ENCODE data around the gene EPB41L3.

The EPB41L3 gene

DNA sequence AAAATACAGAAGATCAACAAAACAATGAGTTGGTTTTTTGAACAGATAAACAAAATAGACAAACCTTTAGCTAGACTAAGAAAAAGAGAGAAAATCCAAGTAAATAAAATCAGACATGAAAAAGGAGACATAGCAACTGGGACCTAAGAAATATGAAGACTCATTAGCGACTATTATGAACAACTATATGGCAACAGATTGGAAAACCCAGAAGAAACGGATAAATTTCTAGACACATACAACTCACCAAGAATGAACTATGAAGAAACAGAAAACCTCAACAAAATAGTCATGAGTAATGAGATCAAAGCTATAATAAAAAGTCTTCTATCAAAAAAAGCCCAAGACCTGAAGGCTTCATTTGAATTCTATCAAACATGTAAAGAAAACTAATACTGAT is 59.3 kb downstream of the EPB41L3 start:
- TF ChIP-seq, protein P1, sequence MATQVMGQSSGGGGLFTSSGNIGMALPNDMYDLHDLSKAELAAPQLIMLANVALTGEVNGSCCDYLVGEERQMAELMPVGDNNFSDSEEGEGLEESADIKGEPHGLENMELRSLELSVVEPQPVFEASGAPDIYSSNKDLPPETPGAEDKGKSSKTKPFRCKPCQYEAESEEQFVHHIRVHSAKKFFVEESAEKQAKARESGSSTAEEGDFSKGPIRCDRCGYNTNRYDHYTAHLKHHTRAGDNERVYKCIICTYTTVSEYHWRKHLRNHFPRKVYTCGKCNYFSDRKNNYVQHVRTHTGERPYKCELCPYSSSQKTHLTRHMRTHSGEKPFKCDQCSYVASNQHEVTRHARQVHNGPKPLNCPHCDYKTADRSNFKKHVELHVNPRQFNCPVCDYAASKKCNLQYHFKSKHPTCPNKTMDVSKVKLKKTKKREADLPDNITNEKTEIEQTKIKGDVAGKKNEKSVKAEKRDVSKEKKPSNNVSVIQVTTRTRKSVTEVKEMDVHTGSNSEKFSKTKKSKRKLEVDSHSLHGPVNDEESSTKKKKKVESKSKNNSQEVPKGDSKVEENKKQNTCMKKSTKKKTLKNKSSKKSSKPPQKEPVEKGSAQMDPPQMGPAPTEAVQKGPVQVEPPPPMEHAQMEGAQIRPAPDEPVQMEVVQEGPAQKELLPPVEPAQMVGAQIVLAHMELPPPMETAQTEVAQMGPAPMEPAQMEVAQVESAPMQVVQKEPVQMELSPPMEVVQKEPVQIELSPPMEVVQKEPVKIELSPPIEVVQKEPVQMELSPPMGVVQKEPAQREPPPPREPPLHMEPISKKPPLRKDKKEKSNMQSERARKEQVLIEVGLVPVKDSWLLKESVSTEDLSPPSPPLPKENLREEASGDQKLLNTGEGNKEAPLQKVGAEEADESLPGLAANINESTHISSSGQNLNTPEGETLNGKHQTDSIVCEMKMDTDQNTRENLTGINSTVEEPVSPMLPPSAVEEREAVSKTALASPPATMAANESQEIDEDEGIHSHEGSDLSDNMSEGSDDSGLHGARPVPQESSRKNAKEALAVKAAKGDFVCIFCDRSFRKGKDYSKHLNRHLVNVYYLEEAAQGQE (IDR thresholded peaks at IDR 0.05; ENCODE audit: insufficient read depth in 1 of 2, low read depth in 2 of 2, low read length in 2 of 2): no peak
- TF ChIP-seq FOXP2 (optimal IDR thresholded peaks at IDR 0.05; ENCODE audit: borderline replicate concordance, extremely low read depth, extremely low read length, insufficient read depth) (no peak), SIN3A (IDR thresholded peaks at IDR 0.05; ENCODE audit: borderline replicate concordance, insufficient read depth, low read length) (no peak), POLR2AphosphoS5 (IDR thresholded peaks at IDR 0.05; ENCODE audit: low read depth, low read length) (no peak), TAF1 (IDR thresholded peaks at IDR 0.05; ENCODE audit: borderline replicate concordance, insufficient read depth, low read length) (no peak)

DNA sequence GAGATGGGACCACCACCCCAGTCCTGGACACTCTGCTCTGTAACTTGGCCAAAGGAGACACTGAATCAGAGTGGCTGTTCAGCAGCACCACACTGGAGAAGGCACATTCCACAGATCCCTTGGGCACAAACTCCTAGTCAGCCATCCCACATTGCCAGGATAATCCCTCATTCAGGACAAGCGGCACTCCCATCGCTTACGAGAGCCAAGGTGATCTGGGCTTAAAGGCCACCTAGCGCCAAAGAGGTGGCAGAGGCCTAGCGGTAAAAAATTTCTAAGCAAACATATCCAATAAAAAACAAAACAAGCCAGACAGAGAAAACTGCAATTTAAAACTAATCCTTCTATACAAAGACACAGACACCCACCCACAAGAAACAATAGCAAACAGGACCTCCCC is 62.2 kb downstream of the EPB41L3 start:
- TF ChIP-seq TAF1 (IDR thresholded peaks at IDR 0.05; ENCODE audit: borderline replicate concordance, insufficient read depth, low read length): no peak
- no peak for TF ChIP-seq POLR2AphosphoS5 (IDR thresholded peaks at IDR 0.05; ENCODE audit: low read depth, low read length)

DNA sequence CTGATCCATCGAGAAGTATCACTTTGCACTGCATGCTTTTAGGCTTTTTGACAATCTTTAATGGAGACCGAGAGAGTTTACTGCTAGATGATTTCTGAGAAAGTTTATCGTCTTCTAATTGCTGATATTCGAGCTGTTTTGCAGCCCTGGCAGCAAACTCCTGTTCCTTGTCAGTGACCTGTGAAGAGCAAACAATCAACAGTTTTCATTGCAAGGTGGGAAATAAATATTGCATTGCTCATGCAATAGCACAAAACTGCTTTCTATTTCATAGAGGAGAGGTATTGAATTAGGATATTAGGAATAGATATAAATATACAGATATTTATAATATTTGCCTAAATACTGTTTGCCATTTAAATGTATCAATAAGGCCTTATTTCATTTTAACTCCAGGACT is 65.5 kb downstream of the EPB41L3 start:
- TF ChIP-seq TAF1 (IDR thresholded peaks at IDR 0.05; ENCODE audit: borderline replicate concordance, insufficient read depth, low read length): no peak
- no peak for TF ChIP-seq SIN3A (IDR thresholded peaks at IDR 0.05; ENCODE audit: borderline replicate concordance, insufficient read depth, low read length)
- TF ChIP-seq FOXP2 (optimal IDR thresholded peaks at IDR 0.05; ENCODE audit: borderline replicate concordance, extremely low read depth, extremely low read length, insufficient read depth): no peak
- TF ChIP-seq, protein P1 (IDR thresholded peaks at IDR 0.05; ENCODE audit: insufficient read depth in 1 of 2, low read depth in 2 of 2, low read length in 2 of 2): no peak
- TF ChIP-seq POLR2AphosphoS5 (IDR thresholded peaks at IDR 0.05; ENCODE audit: low read depth, low read length): no peak

DNA sequence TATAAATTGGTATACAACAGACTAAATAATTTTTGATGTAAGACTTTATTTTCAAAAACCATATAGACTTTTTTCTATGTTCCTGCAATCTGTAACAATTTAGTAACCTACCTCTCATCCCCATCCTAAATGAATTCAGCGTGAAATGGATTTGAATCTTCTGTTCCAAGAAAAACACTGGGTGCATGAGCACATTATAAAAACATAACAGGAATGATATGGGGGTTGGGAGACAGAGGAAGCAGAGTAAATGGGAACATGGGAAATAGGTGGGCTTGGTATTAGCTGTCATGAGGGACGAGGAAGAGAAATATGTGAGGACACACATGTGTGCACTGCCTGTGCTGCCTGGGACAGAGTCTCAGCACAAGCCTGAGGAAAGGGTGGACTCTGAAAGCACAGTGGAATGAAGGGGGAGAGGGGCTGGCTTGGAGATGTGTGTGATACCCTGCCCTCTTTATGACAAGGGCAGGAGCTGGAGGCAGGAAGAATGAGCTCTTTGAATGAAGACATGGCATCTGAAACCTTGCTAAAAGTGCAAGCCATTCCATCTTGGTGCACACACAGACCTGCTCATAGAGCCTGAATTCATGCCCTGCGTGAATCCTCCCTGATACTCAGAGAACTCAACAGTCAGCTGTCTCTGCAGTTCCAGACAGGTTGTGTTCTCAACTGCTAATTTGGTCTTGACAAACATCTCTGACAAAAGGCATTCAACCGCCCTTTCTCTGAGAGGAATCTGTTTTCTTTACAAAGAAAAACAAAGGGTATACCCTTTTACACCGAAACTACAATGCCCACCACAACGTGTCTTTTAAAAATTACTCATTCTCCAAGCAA is 66.6 kb downstream of the EPB41L3 start:
- TF ChIP-seq FOXP2 (optimal IDR thresholded peaks at IDR 0.05; ENCODE audit: borderline replicate concordance, extremely low read depth, extremely low read length, insufficient read depth) (no peak), POLR2AphosphoS5 (IDR thresholded peaks at IDR 0.05; ENCODE audit: low read depth, low read length) (no peak), TAF1 (IDR thresholded peaks at IDR 0.05; ENCODE audit: borderline replicate concordance, insufficient read depth, low read length) (no peak), SIN3A (IDR thresholded peaks at IDR 0.05; ENCODE audit: borderline replicate concordance, insufficient read depth, low read length) (no peak)
- TF ChIP-seq, protein P1 (IDR thresholded peaks at IDR 0.05; ENCODE audit: insufficient read depth in 1 of 2, low read depth in 2 of 2, low read length in 2 of 2): no peak

DNA sequence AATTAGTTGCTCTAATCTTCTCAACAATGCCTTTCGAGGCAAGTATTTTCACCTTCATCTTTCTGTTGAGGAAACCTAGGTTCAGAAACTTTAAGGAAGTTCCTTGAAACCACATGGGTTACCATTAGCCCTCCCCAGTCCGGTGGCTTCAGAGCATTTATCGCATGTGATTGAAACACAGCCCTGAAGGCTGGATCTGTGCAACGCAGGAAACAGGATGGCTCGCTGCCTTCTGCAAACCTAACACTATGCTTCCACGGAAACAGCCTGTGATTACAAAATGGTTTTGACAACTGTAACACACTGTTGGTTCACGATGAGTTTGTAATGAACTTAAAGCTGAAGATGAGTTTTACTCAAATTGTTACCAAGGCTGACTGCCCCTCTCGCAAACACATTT is 68.5 kb downstream of the EPB41L3 start:
- TF ChIP-seq SIN3A (IDR thresholded peaks at IDR 0.05; ENCODE audit: borderline replicate concordance, insufficient read depth, low read length): no peak
- TF ChIP-seq, protein P1 (IDR thresholded peaks at IDR 0.05; ENCODE audit: insufficient read depth in 1 of 2, low read depth in 2 of 2, low read length in 2 of 2): no peak
- TF ChIP-seq TAF1 (IDR thresholded peaks at IDR 0.05; ENCODE audit: borderline replicate concordance, insufficient read depth, low read length): no peak
- no peak for TF ChIP-seq POLR2AphosphoS5 (IDR thresholded peaks at IDR 0.05; ENCODE audit: low read depth, low read length)
- TF ChIP-seq FOXP2 (optimal IDR thresholded peaks at IDR 0.05; ENCODE audit: borderline replicate concordance, extremely low read depth, extremely low read length, insufficient read depth): no peak

Data from PFSK-1 (cell line).